HG03139 (cell line): ENCODE data around the gene SPSB2.
A peak's percentile ranks its signal among the peaks of the same experiment; 100 is the strongest.
"Not testable (repeated sequence)": the region's sequence is repeated elsewhere in the genome, so short reads cannot be mapped to it uniquely, and the experiment has no call there.

Experiments
- ATAC-seq: cut with Tn5 transposase; IDR thresholded peaks from one replicate; pipeline ENCODE4 v1.9.1; 2021; ENCODE audit not compliant: unreplicated experiment

SPSB2 gene, protein sequence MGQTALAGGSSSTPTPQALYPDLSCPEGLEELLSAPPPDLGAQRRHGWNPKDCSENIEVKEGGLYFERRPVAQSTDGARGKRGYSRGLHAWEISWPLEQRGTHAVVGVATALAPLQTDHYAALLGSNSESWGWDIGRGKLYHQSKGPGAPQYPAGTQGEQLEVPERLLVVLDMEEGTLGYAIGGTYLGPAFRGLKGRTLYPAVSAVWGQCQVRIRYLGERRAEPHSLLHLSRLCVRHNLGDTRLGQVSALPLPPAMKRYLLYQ

DNA sequence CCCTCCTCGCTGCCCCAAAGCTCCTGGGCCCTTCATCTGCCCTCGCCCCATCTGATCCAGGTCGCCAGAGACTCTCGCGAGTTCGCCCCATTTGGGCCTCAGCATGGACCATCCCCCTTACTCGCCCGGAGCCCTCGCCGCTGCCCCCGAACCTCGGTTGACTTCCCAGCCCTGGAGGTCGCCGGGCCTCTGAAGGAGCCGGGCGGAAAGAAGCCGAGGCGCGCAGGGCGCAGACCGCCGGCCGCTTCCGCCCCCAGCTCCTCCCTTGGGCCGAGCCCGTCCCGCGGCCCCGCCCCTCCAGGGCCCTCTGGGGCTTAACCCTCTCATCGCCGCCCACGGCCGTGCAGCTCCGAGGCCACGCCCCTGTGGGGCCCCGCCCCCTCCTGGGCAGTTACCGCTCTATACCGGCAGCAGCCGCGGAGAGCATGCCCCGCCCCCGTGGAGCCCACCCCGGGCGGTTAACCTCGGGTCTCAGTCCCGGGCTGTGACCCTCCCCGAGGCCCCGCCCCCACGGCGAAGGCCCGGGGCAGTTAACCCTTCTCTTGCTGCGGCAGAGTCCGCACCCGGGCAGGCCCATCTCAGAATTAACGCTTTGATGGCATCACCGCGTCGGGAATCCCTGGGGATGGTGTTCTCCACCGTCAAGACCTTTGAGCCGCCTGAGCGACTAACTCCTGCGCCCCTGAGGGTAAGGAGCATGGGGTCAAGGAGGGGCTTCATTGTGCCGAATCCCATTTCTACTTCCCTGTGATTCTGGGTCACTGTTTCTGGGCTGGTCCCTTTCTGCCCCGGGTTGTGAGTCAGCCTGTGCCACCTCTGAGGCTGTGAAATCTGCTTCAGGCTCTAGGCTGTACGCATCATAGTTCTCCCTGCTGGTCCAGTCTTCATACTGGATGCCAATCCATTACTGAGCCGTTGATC lies at the start of gene SPSB2:
Gene SPSB2, minus strand, starts transcription at position 210 of the 921 bp plus-strand sequence. CDS start 402 bp downstream, outside the sequence.
- ATAC-seq, result peak; percentile 75

DNA sequence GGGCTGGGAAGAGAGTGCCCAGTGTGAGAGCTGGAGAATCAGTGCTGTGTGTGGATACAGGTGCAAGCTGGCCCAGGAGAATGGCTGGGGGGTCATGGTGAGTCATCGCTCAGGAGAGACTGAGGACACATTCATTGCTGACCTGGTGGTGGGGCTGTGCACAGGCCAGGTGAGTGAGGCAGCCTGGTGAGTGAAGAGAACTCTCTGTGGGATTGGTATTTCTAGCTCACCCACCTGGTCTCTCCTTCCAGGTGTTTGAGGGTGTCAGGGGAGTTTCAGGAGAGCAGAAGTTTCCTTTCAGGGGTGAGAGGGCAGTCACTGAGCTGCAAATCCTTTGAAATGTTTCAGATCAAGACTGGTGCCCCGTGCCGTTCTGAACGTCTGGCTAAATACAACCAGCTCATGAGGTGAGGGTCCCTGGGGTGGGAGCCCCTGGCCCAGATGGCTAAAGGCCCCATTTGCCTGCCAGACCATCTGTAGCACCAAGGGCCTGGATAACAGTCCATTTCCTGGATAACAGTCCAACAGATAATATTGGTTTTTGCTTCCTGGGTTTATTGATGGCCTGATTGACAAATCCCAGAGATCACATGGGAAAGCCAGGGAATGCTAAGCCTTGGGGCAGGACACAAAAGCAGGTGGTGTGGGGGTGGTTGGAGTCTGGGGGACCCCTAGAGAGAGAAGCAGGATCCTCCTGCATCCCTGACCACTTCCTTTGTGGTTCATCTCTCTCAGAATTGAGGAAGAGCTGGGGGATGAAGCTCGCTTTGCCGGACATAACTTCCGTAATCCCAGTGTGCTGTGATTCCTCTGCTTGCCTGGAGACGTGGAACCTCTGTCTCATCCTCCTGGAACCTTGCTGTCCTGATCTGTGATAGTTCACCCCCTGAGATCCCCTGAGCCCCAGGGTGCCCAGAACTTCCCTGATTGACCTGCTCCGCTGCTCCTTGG lies 49.2 kb upstream of the SPSB2 start:
- ATAC-seq, result no peak

DNA sequence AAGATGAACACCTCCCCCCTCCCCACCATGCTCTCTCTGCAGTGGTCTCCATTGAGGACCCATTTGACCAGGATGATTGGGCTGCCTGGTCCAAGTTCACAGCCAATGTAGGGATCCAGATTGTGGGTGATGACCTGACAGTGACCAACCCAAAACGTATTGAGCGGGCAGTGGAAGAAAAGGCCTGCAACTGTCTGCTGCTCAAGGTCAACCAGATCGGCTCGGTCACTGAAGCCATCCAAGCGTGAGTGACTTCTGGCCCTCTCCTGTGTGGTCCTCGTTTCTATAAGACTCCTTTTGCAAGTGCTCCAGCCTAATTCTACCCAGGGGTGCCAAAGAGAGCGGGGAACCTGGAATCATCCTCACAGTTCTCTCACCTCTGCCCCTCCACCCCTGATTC lies 48.4 kb upstream of the SPSB2 start:
- ATAC-seq, result no peak

DNA sequence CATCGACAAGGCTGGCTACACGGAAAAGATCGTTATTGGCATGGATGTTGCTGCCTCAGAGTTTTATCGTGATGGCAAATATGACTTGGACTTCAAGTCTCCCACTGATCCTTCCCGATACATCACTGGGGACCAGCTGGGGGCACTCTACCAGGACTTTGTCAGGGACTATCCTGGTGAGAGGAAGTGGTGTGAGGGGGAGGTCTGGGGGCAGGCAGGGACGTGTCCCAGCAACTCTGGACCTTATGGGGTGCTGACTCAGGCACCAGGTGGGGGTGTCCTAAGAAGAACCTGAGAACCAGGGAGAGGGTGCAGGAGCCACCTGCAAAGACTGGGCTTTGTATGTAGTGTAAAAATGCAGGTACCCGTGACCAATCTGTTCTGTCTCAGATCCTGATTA lies 46.5 kb upstream of the SPSB2 start:
- ATAC-seq, result no peak

DNA sequence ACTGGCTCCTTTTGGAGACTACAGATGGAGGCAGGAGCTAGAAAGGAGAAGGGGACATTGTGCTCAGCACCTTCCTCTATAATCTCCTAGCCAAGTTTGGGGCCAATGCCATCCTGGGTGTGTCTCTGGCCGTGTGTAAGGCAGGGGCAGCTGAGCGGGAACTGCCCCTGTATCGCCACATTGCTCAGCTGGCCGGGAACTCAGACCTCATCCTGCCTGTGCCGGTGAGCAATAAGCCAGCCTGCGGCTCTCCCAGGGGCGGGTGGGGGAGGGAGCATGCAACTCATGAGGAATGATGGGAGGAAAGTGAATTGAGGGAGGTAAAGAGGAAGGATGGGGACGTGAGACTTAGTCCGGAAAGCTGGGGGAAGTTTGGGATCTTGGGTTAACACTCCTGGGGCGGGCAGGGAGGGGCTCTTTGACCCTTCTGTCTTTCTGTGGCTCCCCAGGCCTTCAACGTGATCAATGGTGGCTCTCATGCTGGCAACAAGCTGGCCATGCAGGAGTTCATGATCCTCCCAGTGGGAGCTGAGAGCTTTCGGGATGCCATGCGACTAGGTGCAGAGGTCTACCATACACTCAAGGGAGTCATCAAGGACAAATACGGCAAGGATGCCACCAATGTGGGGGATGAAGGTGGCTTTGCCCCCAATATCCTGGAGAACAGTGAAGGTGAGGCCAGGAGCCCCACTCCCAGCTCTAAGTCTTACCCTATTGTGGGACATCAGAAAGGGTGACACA lies 44.6 kb upstream of the SPSB2 start:
- no peak for ATAC-seq

DNA sequence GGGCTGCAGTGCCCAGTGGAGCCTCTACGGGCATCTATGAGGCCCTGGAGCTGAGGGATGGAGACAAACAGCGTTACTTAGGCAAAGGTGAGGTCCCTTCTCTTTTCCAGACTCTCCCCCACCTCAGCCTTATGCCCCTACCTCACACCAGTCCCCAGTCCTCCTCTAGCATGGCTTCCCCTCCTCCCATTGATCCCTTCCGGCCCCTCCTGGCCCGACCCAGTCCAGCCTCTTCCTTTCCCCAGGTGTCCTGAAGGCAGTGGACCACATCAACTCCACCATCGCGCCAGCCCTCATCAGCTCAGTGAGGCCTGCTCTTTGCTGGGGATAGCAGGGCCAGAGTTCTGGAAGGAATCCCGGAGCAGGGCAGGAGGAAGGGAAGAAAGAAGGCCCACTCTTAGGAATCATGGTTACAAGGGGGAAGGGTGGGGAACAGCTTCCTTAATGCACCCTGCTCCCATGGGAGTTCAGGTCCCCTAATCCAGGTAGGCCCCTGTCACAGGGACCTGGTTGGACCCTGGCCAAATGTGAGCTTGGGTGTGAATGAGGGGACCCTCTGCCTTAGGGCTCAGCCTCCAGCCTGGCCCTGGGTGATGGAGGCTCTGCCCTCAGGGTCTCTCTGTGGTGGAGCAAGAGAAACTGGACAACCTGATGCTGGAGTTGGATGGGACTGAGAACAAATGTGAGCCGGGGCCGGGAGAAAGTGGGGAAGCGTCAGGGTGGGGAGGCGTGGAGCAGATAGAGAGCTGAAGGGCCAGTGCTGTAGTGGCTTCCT lies 43.5 kb upstream of the SPSB2 start:
- no peak for ATAC-seq

DNA sequence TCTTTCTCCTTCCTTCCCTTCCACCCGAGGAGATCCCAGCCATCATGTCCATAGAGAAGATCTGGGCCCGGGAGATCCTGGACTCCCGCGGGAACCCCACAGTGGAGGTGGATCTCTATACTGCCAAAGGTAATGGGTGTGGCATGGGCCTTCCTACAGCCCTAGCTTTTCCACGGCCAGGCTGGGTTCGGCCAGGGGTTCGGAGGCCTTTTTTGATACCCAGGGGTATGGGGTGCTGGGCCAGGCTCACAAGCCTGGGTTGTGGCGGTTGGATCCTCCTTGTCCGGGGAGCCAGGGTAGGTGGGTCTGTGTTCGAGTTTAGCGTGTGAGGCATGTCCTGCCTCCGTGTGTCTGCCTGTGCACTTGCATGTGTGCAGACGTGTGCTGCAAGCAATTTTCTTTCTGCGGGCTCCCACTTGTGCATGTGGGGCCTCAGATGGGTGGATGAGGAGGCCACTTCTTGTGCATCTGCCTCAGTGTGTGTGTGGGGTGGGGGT lies 42.7 kb upstream of the SPSB2 start:
- no peak for ATAC-seq

DNA sequence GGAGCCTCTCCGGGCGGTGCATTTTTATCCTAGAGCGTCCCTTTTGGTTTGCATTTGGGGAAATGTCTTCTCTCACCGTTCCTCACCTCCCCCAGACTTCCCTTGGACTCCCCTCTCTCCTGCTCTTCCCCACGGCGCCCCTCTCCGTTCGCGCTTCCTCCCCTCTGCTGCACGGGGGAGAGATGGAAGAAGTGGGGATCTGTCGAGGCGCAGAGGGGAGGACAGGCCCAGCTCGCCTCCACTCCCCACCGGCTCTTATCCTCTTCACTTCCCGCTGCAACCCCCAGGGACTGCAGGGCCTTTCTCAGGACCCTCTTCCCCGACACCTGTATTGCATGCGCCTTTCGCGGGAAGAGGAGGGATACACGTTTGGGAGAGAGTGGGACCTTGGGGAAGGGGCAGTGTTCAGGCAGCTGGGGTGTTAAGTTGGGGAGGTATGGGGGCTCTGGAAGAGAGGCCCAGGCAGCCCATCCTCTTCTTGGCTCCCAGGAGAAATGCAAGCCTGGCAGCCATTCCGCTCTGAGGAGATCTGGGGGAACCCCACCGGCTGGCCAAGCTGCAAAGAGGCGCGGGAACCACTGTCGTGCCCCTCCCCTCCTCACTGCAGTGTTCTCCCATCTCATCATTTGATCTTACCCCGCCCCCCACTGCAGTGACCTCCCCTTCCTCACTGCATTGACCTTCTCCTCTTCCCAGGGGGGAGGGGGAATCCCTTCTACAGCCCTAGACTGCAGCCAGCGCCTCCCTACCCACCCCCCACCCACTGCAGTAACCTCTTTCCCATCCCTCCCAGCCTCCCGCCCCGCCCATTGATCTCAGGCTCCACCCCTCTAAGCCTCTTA lies 42.1 kb upstream of the SPSB2 start:
- no peak for ATAC-seq

DNA sequence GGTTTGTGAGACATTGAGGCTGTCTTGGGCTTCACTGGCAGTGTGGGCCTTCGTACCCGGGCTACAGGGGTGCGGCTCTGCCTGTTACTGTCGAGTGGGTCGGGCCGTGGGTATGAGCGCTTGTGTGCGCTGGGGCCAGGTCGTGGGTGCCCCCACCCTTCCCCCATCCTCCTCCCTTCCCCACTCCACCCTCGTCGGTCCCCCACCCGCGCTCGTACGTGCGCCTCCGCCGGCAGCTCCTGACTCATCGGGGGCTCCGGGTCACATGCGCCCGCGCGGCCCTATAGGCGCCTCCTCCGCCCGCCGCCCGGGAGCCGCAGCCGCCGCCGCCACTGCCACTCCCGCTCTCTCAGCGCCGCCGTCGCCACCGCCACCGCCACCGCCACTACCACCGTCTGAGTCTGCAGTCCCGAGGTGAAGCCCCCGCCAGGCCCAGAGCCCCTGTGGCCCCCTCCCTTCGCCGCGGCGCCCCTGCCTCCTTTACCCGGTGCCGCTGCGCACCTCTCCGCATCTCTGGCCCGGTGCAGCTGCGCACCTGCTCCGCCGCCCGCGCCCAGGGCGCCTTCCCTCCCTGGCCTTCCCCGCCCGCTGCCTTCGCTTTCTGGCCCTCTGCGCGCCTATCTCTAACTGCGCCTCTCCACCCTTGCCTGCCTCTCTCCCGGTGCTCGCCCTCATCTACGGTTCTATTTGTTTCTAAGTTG lies 41.3 kb upstream of the SPSB2 start, which contains the start of gene ENO2:
Gene ENO2, plus strand, starts transcription at position 335 of the 701 bp plus-strand sequence. CDS start 1,253 bp downstream, outside the sequence.
- no peak for ATAC-seq

DNA sequence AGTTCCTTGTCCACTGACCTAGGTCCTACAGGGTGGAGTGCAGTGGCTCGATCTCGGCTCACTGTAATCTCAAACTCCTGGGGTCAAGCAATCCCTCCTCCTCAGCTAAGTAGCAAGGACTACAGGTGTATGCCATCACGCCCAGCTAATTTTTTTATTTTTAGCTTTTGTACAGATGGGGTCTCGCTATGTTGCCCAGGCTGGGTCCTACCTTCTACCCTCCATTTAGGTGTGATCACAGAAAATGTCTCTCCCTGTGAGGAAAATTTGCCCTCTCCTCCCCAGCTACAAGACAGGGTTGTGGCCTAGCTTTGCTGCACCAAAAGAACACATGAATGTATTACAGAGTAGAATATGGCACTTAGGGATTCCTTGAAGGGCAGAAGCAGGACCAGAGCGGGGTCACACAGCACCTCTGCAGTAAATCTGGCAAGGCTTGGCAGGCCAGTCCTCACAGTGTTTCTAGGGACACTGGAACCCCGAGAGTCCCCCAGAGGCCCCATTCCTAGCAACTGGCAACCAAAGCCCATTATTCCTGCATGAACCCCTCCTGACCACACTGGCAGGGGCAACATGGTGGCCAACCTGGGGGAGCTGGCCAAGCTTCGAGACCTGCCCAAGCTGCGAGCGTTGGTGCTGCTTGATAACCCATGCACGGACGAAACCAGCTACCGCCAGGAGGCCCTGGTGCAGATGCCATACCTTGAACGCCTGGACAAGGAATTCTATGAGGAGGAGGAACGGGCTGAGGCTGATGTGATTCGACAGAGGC lies 39.2 kb upstream of the SPSB2 start:
- no peak for ATAC-seq

DNA sequence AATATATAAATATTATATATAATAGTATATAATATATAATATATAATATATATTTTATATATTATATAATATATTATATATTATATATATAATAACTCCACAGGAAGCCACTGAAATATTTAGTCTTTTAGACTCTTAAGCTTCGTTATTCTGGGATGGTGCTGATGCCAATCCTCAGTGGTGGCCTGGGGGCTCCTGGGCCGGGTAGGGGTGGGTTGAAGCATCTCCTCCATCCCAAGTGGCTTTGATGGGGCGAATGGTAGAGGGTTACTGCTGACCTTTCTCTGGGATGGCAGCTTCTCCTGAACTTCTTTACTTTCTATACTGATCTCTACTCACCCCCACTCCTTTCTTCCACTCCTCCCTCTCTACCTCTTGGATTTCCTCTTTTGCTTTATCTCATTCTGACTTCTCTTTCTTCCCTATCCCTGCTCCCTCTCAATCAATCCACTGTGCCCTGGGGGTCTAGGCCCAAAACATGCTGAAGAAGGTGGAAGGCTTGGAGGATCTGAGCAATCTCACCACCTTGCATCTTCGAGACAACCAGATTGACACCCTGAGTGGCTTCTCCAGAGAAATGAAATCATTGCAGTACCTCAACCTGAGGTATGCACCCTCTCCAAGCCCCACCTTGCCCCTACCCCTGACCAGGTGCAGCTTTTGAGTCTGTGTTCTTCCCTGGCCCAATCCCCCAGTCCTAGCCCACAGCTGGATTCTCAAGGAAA lies 36.5 kb upstream of the SPSB2 start:
- ATAC-seq, result no peak

DNA sequence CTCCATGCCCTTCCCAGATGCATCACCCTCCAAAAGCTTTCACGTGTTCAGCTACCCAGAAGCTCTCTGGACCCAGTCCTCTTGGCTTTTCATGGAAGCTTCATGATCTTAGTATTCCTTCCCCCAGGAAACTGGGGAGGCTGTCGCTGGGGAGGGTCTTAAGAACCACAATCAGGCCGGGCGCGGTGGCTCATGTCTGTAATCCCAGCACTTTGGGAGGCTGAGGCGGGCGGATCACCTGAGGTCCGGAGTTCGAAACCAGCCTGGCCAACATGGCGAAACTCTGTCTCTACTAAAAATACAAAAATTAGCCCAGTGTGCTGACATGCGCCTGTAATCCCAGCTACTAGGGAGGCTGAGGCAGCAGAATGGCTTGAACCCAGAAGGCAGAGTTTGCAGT lies 35.0 kb upstream of the SPSB2 start:
- ATAC-seq, result not testable (repeated sequence)

DNA sequence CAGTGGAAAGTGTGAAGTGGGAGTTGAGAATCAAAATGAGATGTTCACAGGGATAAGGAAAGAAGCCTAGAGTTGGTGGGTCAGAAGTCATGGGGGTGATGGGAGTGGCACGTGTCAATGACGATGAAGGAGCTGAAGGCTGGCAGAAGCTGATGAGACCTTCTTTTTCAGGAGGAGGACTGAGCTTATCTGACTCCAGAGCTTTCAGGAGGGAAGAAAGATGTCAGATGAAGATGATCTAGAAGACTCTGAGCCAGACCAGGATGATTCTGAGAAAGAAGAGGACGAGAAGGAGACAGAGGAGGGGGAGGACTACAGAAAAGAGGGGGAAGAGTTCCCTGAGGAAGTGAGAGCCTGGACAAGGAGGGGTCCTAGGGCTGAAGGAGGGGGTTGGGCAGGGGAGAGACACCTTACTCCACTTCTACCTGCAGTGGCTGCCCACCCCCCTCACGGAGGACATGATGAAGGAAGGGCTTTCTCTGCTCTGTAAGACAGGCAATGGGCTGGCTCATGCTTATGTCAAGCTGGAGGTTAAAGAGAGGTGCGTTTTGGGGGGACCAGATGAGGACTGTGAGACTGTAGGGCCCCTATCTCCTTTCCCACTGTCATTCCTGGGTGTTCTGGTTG lies 32.4 kb upstream of the SPSB2 start:
- no peak for ATAC-seq

DNA sequence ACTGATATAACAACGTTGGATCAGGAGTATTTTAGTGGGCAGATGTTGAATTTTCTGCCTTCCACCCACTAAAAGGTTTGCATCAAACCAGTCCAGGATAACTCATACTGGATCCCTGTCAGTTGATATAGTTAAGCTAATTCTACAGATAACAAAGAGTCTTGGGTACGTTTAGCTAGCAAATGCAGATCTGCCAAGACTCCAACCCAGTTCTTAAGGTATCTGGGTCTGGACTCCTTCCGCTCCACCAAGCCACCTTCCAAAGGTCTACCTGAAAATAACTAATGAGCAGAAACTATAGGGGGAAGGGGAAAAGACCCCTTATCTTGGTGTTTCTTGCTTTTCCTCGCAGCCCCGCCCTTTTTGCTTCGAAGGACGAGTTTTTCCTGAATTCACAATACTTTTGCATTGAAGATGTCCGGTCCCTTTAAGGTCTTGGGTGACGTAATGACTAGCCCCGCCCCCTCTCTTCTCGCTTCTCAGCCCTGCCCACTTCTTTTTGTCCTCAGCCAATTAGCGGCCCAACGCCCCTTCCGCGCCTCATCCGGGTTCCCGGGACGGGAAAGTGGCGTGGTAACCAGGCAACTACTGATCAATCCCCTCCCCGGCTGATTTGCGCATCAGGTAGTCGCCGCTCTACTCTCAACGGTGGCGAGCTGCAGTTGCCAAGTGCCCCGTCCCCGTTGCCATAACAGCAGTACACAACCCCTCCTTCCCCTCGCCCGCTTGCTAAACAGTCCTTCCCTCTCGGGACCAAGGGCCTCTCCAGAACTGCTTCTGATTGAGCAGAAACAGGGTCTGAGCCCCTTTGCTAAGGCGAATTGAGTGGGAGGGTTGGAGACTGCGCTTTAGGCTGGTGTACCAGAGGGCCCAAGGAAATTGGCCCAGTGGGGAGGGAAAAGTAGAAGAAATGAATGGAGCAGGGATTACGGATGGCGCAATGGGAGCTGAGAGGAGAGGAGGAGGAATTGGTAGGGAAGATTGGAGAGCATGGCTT lies 31.5 kb upstream of the SPSB2 start, which contains the start of gene LRRC23:
Gene LRRC23, plus strand, starts transcription at position 543 of the 997 bp plus-strand sequence. CDS start 812 bp downstream, outside the sequence.
- ATAC-seq, result peak; percentile 94

DNA sequence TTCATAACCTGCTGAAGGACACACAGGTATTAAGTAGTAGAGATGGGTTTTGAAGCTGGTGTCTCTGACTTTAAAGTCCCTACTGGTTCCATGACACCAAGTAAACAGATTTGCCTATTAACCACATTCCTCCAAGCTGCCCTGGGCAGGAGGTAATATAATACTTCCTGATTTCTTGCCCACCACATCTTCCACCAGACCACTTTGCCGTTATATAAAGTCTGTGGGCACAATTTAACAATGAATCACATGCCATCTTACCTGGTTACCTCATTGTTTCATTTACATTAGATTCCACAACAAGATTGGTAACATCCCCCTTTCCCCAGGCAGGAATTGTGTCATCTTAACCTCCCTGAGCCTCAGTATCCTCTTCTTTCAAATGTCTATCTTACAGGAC lies 30.6 kb upstream of the SPSB2 start:
- ATAC-seq, result no peak
